ENCODE measurements around the gene VAMP5.

VAMP5 gene

DNA sequence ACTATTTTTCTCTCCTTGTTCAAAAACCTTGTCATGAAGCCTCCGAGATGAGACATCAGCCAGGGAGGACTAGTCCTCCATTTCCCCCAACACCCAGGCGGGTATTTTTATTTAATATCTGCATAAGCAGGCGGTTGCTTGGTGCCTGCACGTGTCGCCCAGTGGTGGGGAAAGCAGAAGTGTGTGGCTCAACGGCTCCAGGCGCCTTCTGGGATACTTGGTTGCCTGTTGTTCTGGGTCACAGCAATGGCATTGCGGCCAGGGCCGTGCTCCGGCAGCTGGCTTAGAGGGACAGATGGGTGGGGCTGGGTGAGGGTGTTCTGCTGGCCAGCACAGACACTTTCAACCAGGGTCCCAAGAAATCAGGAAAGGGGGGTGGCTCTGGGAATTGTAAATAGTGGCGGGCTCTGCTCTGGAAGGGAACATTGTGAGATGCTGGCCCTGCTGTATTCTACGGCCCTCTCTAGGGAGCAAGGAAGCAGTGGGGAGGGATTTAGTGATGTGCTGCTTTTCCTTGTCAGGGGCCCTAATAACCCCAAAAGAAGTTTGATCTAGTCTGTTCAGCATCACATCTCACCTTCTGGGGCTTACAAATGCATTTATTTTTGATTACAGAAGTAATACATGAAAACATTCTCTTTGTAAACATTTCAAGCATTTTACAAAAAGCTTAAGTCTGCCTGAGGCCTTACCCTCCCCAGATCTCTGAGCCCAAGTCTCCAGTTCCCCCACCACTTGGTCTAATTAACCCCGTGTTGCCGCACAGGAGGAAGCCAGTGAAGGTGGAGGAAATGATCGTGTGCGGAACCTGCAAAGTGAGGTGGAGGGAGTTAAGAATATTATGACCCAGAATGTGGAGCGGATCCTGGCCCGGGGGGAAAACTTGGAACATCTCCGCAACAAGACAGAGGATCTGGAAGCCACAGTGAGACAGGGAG is 5.7 kb upstream of the VAMP5 start:
- TF ChIP-seq, protein P1, sequence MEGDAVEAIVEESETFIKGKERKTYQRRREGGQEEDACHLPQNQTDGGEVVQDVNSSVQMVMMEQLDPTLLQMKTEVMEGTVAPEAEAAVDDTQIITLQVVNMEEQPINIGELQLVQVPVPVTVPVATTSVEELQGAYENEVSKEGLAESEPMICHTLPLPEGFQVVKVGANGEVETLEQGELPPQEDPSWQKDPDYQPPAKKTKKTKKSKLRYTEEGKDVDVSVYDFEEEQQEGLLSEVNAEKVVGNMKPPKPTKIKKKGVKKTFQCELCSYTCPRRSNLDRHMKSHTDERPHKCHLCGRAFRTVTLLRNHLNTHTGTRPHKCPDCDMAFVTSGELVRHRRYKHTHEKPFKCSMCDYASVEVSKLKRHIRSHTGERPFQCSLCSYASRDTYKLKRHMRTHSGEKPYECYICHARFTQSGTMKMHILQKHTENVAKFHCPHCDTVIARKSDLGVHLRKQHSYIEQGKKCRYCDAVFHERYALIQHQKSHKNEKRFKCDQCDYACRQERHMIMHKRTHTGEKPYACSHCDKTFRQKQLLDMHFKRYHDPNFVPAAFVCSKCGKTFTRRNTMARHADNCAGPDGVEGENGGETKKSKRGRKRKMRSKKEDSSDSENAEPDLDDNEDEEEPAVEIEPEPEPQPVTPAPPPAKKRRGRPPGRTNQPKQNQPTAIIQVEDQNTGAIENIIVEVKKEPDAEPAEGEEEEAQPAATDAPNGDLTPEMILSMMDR (IDR thresholded peaks at IDR 0.05; ENCODE audit: low read depth, low read length), result no peak
- no peak overlapping the region for H3K4me3 ChIP-seq (ENCODE audit: low read depth, low read length)

- no peak overlapping the region for H3K4me3 ChIP-seq (ENCODE audit: low read depth, low read length)
- TF ChIP-seq, protein P1 (IDR thresholded peaks at IDR 0.05; ENCODE audit: low read depth, low read length), result no peak
Measured at GRCh38 chr2:85579266-85579935, 4.8 kb upstream of the VAMP5 start.

DNA sequence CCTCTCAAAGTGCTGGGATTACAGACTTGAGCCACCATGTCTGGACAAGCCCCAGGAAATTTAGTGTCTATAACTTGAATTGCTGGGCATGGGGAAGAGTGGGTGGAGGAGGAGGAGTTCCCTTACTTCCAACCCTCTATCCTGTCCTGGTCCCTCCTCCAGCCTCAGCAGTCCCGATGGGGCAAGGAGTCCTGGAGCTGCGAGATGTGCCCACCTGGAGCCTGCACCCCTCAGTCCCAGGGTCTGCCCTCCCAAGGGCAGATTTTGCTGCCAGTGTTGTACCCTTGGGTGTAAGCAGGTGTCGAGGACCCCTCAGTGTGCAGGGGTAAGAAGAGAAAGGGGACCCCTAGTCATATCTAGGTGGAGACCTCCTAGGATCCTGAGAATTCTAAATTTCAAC is 4.0 kb upstream of the VAMP5 start:
- no peak overlapping the region for H3K4me3 ChIP-seq (ENCODE audit: low read depth, low read length)
- TF ChIP-seq, protein P1 (IDR thresholded peaks at IDR 0.05; ENCODE audit: low read depth, low read length), result no peak

DNA sequence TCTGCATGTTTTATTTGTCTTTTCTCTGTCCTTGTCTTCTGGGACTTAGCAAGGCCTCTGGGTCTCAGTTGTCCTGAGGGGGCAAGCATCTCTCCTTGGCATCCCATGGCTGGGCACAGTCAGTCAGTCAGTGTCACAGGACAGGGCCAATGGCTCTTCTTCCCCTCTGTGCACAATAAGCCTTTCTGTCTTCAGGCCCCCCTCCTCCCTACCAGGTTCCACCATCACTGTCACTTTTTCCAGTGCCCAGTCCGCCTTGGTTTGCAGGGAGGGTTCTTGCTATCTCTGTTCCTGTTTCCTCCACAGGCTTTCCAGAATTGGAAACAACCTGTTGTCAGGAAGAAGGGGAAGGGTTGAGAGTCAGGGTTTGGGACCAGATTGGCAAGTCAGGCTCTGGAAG is 1.7 kb upstream of the VAMP5 start:
- TF ChIP-seq, protein P1 (IDR thresholded peaks at IDR 0.05; ENCODE audit: low read depth, low read length), result no peak
- no peak overlapping the region for H3K4me3 ChIP-seq (ENCODE audit: low read depth, low read length)

DNA sequence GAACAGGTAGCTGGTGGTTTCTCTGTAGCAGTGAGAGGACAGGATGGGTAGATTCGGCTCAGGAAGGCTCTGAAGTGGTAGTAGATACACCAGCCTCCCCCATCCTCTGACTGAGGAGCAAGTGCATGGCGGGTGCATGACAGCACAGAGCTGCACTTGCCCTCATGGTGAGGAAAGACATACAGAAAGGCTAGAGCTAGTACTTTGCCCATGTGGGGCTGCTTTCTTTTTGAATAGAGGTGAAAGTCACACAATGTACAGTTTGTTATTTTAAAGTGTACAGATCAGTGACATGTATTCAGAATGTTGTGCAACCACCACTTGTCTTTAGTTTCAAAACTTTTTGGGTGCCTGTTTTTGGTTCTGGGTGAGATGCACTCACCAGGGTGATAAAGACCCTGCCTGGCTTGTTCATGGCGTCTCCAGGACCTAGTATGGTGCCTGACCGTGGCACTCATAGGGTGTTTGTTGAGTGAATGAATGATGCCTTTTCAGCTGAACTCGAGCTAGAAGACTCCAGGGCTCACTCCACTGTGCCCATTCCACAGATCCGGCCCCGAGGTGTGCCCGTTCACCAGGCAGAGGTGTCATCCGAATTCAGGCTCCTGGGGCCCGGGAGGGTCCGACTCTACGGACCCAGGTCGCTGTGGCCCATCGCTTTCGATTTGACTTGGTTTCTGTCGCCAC is 421 bp upstream of the VAMP5 start:
- TF ChIP-seq, protein P1 (IDR thresholded peaks at IDR 0.05; ENCODE audit: low read depth, low read length), result no peak
- H3K4me3 ChIP-seq (ENCODE audit: low read depth, low read length), result peak overlapping the region; percentile 62

GRCh38 chr2:85584857-85585780 is 888 bp downstream of the VAMP5 start:
- peak overlapping the region; percentile 62 for H3K4me3 ChIP-seq (ENCODE audit: low read depth, low read length)
- TF ChIP-seq, protein P1 (IDR thresholded peaks at IDR 0.05; ENCODE audit: low read depth, low read length), result no peak
